Middle frontal gyrus (tissue), 1 donor: ENCODE measurements around the gene RABGAP1L.
"Not testable (repeated sequence)": the region's sequence is repeated elsewhere in the genome, so short reads cannot be mapped to it uniquely, and the experiment has no call there.

Source experiments
- DNase-seq: peaks from one replicate; pipeline ENCODE4 v3.0.0-alpha.2; 2015; ENCODE audit warnings: low spot score; ENCODE audit errors: extremely low spot score

RABGAP1L gene

DNA sequence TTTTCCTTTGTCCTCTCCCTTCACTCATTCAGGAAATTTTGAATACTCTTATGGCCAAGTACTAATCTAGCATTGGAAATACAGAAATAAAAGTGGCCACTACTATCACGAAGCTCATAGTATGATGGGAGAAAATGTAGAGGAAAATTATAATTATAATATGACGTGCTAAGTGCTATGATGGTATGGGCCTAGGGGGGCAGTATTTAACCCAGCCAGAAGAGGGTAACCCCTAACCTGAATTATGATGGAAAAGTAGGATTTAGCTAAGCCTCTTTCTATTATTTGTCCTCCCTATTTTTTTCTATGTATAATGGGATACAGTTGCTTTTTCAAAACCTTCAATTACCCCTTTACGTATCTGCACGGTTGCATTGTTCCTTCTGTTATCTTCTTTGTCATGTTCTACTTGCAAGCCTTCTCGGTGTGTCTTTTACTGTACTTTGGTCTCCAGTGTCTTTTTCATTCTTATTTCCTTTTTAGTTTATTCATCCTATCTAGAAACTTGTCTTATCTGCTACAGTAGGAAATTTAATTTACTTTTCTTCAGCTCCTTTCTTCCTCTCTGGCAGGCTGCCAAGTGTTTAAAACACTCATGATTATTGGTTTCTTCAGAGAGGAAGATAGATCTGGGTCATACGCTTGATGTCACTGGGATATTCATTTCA is 199.6 kb downstream of the RABGAP1L start:
- DNase-seq: no peak

DNA sequence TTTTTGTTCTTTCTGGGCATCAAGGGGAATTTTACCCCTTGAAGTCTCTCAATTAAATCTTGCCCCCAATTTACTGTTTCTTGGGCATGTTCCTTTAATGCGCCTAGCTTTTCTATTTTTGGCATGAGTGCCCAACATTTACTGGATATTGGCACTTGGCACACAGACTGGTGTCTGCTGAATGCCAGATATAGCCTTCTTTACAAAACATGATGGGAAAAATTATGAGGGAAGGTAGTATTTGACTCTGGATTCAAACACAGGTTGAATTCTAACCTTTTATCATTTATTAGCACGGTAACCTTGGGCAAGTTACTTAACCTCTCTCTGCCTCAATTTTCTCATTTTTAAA is 200.1 kb downstream of the RABGAP1L start:
- no peak for DNase-seq

DNA sequence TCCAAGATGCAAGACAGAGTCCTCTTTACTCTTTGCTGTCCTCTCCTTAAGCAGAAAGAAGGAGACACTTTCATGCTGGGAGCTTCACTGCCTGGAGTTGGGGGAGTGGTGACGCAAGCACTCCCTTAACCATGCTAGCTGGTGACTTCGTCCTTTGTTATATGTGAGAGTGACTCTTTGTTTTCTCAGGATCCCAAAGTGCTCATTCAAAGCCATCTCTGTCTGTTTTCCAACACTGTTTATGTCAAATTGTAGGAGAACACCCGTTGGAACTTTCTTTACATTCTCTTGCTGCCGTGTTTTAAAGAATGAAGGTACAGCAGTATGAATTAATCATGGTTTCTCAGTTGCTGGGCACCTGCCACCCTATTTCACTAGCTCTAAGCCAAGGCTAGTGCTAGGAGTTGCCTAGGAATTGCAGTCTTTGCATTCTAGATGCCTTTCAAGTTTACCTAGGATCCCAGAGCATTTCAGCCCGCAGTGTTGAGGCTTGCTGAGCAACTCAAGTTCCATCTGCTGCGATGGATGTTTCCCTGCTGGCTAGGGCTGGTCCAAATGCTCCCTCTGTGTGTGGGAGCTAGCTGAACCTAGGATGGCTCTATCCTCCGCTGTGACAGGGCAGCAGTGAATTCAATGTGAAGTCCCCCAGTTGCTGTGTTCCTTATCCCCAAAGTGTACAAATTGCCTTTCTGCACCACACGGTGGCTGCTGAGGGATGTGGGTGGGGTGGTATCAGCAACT is 205.8 kb downstream of the RABGAP1L start:
- no peak for DNase-seq

DNA sequence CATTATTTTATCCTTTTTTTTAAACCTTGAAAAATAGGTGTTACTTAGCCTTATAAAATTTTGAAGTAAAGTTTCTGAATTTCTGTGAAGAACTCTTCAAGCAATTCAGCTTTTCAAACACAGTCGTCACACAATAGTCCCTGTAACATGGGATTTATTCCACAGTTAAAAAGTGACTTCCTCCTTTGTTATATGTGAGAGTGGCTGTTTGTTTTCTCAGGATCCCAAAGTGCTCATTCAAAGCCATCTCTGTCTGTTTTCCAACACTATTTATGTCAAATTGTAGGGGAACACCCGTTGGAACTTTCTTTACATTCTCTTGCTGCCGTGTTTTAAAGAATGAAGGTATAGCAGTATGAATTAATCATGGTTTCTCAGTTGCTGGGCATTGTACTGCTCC is 207.6 kb downstream of the RABGAP1L start:
- no peak for DNase-seq

DNA sequence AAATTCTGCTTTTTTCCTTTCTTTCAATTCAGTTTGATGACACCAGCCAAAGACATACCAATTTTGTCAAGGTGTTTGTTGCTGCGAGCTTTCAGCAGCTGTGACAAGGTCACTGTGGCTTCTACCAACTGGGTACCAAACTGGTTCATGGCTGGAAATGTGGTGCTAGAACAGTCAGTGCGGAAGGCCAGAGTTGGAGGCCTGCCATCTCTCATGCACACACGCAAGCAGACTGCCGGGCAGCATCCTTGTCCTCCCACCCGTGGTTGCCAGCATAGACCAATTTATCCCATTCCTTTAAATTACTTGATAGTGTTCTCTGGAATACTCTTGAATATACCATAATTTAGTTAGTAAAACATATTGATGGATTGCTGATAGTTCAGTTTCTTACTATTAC is 208.6 kb downstream of the RABGAP1L start:
- no peak for DNase-seq

DNA sequence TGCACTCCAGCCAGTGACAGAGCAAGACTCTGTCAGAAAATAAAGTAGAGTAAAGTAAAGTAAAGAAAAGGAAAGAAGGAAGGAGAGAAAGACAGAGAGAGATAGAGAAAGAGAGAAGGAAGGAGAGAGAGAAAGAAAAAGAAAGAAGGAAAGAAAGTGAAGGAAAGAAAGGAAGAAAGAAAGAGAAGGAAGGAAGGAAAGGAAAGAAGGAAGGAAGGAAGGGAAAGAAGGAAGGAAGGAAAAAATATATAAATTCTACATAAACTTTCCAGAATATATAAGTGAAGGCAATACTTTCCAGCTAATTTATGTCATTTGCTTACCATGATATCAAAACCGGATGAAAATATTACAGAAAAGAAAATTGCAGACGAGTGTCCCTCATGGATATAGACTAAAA is 216.7 kb downstream of the RABGAP1L start:
- DNase-seq: no peak

DNA sequence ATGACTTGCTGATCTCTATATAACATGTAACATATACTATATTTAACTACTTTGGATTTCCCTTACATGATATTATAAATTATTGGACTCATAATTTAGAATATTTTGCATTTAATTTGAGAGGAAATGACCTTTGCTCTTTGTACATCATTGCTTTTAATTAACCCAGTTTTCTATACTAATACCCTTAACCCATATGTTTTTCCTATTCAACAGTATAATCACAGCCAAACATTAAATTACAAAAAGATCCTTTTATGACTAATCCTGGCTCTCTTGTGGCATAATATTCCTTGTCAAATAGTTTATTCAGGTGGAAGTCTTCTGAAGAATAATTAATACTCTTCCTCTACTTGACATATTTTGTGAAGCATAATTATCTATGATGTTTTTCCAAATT is 232.4 kb downstream of the RABGAP1L start:
- no peak for DNase-seq

DNA sequence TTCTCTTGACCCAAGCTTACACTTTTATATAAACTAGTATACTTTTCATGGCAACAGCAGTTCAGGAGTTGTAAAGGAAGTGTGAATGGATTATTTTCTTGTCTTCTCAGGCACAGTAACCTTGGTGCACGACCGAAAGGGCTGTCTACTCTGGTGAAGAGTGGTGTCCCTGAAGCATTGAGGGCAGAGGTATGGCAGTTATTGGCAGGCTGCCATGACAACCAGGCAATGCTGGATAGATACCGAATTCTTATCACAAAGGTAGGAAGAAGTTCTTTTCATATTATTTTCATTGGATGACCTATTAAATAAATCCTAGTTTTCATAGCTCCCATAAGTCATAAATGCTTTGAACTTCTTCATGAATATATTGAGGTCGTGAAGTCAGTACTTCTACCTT is 234.6 kb downstream of the RABGAP1L start:
- DNase-seq: no peak

DNA sequence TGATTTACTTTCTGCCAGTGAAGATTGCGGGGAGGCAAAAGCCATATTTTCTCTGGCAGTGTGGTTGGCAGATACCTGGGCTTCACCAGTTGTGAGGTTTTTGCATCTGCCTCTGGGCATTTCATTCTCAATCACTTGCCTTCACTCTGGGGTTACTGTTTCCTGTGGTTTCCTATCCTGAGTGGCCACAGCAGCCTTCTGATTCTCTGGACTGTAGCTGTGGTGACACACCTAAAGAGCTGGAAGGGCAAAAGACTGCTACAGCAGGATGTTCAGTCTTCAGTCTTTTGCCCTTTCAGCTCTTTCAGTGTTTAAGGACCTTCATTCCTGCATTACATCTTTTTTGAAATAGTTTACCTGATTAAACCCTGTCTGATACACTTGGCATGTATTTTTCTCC is 237.9 kb downstream of the RABGAP1L start:
- DNase-seq: no peak

DNA sequence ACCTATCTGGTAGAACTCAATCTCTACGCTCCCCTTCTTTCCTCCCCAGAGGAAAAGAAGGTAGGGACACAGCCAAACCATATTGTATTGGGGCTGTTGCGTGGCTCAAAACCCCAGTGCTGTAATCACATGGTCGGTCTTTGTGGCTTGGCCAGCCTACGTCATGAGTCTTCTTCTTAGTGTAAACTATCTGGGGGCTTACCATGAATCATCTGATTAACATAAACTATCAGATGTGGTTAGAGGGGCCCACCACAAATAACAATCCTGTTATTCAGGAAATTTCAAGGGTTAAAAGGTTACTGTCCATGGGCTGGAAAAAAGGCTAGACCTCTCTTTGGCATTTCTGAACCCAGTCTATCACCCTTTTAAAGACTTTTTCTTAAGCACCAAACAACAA is 238.9 kb downstream of the RABGAP1L start:
- DNase-seq: no peak

DNA sequence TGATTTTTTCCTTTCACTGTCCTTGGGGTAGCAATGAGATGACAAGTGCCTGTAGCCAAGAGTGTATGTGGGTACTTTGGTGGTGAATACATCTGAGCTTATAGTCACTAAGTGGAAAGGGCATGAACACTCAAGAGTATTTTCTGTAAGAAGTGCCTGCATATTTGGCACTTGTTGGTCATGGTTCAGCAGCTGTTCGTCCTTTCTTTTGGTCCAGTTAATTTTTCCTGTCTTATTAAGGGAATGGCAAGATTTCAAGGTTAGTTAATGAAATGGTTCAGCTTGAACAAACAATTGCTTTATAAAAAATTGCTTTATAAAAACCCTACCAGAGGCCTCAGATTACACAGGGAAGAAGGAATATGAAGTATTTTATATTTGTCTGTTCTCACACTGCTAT is 239.9 kb downstream of the RABGAP1L start:
- DNase-seq: no peak

DNA sequence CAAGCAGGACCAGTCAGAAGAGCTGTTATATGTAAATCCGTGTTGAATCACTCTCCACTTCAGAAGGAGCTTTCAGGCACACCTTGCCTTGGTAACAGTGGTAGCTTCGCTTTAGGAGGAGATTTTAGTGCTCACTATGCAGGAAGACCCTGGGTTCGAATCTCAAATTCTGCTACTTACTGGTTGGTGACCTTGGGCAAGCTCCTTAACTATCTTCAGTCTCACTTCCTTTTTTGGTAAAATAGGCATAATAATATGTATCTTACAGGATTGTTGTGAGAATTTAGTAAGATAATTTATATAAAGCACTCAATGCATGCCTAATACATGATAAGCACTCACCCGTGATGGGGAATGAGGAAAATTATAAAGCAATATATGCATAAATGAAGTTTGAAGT is 241.8 kb downstream of the RABGAP1L start:
- no peak for DNase-seq

DNA sequence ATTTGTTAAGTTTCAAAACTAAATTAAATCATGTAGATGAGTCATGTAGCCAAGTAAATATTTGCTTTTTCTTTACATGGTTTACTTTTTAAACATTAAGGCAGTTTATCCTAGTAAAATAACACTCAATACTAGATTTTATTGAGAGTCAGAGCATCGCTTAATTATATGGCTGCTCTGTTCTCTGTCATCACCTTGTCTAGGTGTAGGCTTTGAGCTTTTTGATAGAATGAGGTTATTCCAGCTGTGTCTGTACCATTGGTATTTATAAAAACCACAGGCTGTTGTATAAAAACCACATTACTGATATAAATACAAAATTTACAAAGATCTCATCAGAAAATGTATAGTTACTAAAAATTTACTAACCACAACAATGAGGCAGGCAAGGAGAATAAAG is 245.9 kb downstream of the RABGAP1L start:
- DNase-seq: no peak

DNA sequence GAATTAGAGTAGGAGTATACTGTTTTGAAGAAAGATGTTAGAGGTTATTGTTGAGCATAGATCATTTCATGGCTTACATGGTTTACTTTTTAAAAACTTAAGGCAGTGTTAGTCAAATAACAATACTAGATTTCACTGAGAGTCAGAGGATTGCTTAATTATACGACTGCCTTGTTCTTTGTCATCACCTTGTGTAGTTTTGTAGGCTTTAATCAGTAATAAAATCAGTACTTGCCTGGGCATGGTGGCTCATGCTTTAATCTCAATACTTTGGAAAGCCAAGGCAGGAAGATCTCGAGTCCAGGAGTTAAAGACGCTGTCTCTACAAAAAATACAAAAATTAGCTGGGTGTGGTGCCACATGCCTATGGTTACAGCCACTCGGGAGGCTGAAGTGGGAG is 247.1 kb downstream of the RABGAP1L start:
- no peak for DNase-seq

DNA sequence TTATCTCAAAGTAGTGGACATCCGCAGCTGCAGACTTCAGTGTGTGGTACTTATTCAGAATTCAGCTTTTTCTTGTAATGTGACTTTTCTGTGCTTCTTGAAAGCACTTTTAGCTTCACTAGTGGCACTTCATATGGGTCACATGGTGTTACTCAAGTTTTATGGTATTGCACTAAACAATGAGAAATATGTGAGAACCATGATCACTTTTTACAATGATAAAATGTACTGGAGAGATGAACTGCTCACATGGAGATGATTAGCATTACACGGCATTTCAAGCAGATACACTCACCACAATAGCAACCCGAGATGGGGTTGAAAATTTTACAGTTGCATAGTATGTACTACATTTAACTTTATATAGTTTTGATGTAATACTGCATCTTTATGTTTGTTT is 248.3 kb downstream of the RABGAP1L start:
- no peak for DNase-seq

DNA sequence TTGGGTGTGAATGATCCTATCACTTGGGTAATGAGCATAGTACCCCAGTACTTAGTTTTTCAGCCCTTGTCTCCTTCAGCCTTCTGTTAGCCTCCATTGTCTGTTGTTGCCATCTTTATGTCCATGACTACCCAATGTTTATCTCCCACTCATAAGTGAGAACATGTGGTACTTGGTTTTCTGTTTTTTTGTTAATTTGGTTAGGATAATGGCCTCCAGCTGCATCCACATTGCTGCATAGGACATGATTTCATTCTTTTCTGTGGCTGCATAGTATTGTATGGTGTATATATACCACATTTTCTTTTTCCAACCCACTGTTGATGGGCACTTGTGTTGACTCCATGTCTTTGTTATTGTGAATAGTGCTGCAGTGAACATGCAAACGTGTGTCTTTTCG is 248.8 kb downstream of the RABGAP1L start:
- no peak for DNase-seq

DNA sequence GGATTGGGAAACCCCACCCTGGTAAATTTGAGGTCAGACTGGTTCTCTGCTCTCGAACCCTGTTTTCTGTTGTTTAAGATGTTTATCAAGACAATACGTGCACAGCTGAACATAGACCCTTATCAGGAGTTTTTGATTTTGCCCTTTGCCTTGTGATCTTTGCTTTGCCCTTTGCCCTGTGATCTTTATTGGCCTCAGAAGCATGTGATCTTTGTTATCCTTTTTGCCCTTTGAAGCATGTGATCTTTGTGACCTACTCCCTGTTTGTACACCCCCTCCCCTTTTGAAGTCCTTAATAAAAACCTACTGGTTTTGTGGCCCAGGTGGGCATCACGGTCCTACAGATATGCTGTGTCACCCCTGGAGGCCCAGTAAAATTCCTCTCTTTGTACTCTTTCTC is 250.5 kb downstream of the RABGAP1L start:
- DNase-seq: not testable (repeated sequence)

DNA sequence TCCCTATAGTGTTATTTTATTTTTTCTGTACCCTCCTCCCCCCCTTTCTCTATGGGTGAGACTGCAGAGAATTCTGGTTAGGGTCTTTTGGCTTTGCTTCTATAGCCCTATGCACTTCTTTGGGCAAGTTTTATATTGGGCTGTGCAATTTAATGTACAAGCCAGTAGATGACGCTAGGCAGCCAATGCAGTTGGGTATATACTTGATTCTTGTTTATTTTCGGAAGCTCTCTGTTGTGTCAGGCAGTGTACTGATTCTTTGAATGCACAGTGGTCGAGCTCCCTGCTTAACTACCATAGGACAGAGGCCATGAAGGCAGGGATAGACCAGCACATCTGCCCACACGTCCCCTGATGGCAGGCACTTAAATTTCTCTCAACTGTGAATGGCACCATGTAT is 254.3 kb downstream of the RABGAP1L start:
- no peak for DNase-seq

DNA sequence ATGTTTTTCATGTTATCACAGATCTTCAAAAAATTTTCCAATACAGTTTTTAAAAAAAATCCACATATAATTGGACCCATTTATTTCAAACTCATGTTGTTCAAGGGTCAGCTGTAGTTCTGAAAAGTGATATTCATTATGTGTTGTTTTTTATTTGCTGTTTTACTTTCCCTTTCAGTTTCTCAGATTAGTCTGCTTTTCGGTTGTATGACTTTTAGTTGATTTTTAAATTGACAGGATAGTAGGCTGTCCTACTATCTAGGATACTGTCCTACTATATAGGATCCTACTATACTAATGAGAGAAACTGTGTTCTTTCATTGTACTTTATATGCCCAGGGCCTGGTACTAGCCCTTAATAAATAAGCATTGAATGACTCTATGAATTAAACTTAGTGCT is 254.9 kb downstream of the RABGAP1L start:
- no peak for DNase-seq

DNA sequence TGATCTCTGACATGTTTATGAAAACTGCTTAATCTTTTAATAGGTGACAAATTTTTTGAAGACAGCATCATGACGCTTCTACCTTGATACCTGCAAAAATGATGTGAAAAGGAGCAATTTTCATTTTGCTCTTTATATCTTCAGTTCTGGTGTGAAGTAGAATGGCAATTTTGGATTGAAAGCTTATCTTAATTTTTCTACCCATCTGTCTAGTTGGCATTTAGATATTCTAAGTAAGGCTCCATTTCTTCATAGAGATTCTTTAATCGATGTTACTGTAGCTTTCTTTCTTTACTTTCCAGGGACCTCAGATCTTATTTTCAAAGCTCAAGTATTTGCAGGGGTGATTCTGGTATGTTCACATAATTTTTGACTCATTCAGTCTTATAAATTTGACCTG is 256.2 kb downstream of the RABGAP1L start:
- DNase-seq: no peak

DNA sequence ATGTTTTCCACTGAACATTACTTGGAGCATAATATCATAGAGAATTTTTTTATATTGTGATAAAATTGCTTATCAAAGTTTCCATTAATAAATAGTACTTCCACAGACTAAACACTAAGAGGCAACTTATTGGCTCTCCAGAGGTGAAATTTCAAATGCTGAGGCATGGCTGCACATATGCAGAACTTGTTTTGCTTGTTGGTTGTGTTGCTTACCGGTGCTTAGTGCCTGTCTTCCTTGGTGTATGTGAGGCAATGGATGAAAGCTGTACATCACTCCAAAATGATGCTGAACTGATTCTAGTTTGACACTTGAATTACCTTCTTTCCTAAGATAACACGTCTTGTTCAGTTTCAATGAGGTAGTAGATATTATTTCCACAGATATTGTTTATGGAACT is 258.6 kb downstream of the RABGAP1L start:
- DNase-seq: no peak

DNA sequence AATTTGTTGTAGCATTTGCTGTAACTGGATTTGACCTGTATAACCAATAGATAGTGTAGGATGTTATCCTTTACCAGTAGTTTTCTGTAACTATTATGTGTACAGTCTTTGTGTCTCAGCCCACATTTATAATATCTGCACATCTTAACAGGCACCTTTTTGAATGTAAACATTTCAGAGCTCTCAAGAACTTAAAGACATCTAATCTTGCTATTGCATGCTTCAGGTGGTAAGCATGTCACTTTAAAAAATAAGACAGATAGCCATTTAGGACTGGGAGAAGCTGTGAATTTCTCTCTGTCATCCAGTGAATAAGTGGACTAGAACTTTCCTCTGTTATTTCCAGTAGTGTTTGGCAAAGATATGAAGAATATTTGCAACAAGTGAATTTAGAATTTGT is 265.8 kb downstream of the RABGAP1L start:
- no peak for DNase-seq

DNA sequence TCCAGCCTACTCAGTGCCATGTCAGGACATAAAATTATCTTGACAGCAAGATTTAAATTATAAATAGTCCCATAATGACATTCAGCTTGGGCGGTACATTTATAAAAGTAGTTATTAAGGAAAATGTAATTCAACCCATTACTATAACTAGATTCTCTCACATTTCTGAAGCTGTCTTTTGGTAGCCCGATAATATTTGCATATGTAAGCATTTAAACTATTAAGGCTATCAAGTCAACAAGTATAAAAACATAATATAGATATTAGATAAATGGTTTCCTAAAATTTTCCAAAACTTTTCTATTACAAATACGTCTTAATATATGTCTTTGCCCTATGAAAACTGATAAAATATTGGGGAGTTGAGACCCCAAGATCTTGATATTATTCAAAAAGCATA is 266.8 kb downstream of the RABGAP1L start:
- no peak for DNase-seq
